A673 (cell line): ENCODE data around the gene ITGB4.

Experiments used
- CTCF ChIP-seq: fragments of 300-800, 200-600 bp; sonication (generic); conservative IDR thresholded peaks from 2 replicates; pipeline ENCODE4 v1.5.1; 2017; ENCODE audit warnings: low read depth, mild to moderate bottlenecking, antibody characterized with exemption, low read length, moderate library complexity, mixed read lengths
- EZH2 ChIP-seq: fragments of 200-600 bp; sonication (generic); IDR thresholded peaks from 2 replicates; pipeline ENCODE4 v1.6.1; 2017; ENCODE audit warnings: borderline replicate concordance, low read depth, mild to moderate bottlenecking, mixed read lengths, antibody characterized with exemption, low read length; ENCODE audit not compliant: poor library complexity, severe bottlenecking

GRCh38 chr17:75774471-75774990 is 53.3 kb downstream of the ITGB4 start:
- TF ChIP-seq EZH2: no peak
- TF ChIP-seq CTCF: no peak
